Neutrophil (primary cell): ENCODE measurements around the gene KIAA2012.

Source experiments
- H3K27ac ChIP-seq: fragments of 200-600 bp; sonication (generic); 2 replicates; pipeline ENCODE4 v1.5.1; 2016; ENCODE audit warnings: mild to moderate bottlenecking, moderate library complexity
- H3K27me3 ChIP-seq: fragments of 200-600 bp; sonication (generic); 2 replicates; pipeline ENCODE4 v1.6.0; 2016; ENCODE audit warnings: mild to moderate bottlenecking
- H3K36me3 ChIP-seq: fragments of 200-600 bp; sonication (generic); 2 replicates; pipeline ENCODE4 v1.5.1; 2017
- H3K4me1 ChIP-seq, 2 experiments: fragments of 200-600 bp in 1 of 2; sonication (generic) in 1 of 2; 1 replicate in 1 of 2; 2 replicates in 1 of 2; pipeline versions ENCODE4 v1.5.1 to v1.6.1; 2013 to 2016; ENCODE audit warnings: low read depth in 1 of 2, low read length in 1 of 2, mild to moderate bottlenecking in 1 of 2, moderate library complexity in 1 of 2; ENCODE audit not compliant: control insufficient read depth in 1 of 2, insufficient read depth in 1 of 2
- H3K4me3 ChIP-seq, 2 experiments: fragments of 200-600 bp in 1 of 2; sonication (generic) in 1 of 2; 1 replicate in 1 of 2; 2 replicates in 1 of 2; pipeline ENCODE4 v1.5.1; 2013 to 2016; ENCODE audit warnings: low read depth in 1 of 2, low read length in 1 of 2, mild to moderate bottlenecking in 1 of 2, moderate library complexity in 1 of 2
- H3K9me3 ChIP-seq: fragments of 200-600 bp; sonication (generic); 2 replicates; pipeline ENCODE4 v1.5.1; 2016
- TF ChIP-seq, protein P1 (sequence below): fragments of 200-600 bp; sonication (generic); IDR thresholded peaks from 2 replicates; pipeline ENCODE4 v1.5.1; 2016; ENCODE audit warnings: antibody characterized with exemption

The KIAA2012 gene

DNA sequence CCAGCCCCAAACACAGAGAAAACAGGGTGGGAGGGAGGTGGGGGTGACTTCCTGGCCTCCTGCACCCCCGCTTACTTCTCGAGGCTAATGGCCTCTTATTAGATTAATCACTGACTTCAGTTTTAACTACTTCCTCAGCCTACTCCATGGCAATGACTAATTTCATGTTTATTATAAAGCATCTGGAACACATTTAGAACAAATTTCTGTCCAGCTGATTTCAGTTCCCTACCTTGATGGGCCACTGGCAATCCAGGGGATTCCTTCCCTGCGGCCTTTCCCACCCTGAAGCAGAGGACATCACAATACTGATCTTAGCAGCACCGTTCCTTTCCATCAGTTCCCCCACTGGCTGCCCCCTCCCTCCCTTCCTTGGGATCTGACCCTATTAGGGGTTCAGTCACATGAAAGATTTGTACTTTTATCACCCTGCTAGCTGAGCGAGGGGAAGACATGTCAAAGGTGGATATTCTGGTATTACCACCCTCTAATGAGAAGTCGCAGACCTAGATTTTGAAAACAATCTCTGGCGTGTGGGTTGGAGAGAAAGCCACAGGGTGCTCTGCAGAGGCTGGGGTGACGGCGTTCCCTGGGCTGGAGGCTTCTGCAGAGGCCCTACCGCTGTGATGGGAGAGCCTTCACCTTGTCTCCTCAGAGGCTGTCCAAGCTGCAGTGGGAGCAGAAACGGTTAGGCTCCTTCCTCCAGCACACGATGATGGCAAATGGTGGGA lies 67.6 kb downstream of the KIAA2012 start:
- no peaks in the 10 kb centered on the region for H3K9me3 ChIP-seq
- H3K27me3 ChIP-seq: no peaks in the 10 kb centered on the region
- no peak overlapping the region for H3K4me3 ChIP-seq
- no peaks in the 10 kb centered on the region for H3K36me3 ChIP-seq
- no peak overlapping the region for H3K27ac ChIP-seq
- H3K4me1 ChIP-seq: no peaks in the 10 kb centered on the region
- TF ChIP-seq, protein P1, sequence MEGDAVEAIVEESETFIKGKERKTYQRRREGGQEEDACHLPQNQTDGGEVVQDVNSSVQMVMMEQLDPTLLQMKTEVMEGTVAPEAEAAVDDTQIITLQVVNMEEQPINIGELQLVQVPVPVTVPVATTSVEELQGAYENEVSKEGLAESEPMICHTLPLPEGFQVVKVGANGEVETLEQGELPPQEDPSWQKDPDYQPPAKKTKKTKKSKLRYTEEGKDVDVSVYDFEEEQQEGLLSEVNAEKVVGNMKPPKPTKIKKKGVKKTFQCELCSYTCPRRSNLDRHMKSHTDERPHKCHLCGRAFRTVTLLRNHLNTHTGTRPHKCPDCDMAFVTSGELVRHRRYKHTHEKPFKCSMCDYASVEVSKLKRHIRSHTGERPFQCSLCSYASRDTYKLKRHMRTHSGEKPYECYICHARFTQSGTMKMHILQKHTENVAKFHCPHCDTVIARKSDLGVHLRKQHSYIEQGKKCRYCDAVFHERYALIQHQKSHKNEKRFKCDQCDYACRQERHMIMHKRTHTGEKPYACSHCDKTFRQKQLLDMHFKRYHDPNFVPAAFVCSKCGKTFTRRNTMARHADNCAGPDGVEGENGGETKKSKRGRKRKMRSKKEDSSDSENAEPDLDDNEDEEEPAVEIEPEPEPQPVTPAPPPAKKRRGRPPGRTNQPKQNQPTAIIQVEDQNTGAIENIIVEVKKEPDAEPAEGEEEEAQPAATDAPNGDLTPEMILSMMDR: no peak

DNA sequence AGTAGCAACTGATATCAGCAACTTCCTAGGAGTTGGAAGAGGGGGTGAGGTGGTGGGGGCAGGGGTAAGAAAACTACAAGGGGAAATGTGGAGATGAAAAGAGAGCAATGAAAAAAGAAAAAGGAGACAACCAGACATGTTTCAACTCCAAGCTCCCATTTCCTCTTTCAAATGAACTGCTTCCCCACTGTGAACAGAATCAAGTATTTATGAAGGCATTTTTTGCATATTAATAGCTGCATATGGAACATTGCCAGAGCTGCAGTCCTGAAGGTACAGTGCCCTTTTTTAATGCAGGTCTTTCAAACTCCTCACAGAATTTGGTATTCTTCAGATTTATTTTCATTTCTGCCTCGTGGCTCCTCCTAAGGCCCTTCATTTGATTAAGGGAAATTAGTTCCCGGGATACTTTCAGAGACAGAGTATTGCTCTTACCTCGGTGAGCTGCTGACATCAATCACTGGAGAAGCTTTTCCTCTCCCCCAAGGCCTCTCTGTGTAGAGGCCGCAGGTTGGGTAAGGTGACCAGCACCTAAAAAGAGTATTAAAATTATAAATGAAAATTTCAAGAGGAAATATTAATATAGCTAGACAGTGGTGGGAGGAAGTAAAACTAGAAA lies 68.4 kb downstream of the KIAA2012 start:
- no peaks in the 10 kb centered on the region for H3K4me1 ChIP-seq
- H3K4me3 ChIP-seq: no peak overlapping the region
- no peaks in the 10 kb centered on the region for H3K36me3 ChIP-seq
- H3K27me3 ChIP-seq: no peaks in the 10 kb centered on the region
- H3K9me3 ChIP-seq: no peaks in the 10 kb centered on the region
- TF ChIP-seq, protein P1: no peak
- H3K27ac ChIP-seq: no peak overlapping the region

GRCh38 chr2:202142540-202142939 lies 69.5 kb downstream of the KIAA2012 start:
- H3K4me1 ChIP-seq: no peaks in the 10 kb centered on the region
- no peak overlapping the region for H3K27ac ChIP-seq
- TF ChIP-seq, protein P1: no peak
- H3K4me3 ChIP-seq: no peak overlapping the region
- H3K36me3 ChIP-seq: no peaks in the 10 kb centered on the region
- H3K27me3 ChIP-seq: no peaks in the 10 kb centered on the region
- H3K9me3 ChIP-seq: no peaks in the 10 kb centered on the region

DNA sequence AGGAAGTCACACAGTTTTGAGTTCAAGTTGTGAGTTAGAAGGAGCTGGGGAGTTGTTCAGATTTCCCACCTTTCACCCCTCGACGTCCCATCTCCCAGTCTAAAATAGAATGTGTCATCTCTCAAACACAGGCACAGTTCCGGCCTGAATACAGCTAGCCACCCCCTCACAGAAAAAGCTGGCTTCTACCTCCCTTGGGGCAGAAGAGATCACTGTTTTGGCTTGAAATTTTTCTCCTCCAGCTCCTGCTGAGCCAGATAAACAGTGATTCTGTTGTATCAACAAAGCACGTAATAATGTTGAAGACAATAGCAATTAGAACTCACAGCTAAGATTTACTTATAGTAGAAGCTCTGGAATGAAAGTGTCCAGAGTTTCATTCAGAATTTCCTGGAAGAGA lies 74.7 kb downstream of the KIAA2012 start:
- Histone ChIP-seq H3K27ac (no peak overlapping the region), H3K4me3 (no peak overlapping the region), H3K36me3 (no peaks in the 10 kb centered on the region), H3K27me3 (no peaks in the 10 kb centered on the region), H3K9me3 (no peaks in the 10 kb centered on the region), H3K4me1 (no peaks in the 10 kb centered on the region)
- TF ChIP-seq, protein P1: no peak

GRCh38 chr2:202148515-202149154 lies 75.6 kb downstream of the KIAA2012 start:
- no peaks in the 10 kb centered on the region for H3K36me3 ChIP-seq
- H3K4me3 ChIP-seq: no peak overlapping the region
- no peaks in the 10 kb centered on the region for H3K27me3 ChIP-seq
- H3K9me3 ChIP-seq: no peaks in the 10 kb centered on the region
- no peaks in the 10 kb centered on the region for H3K4me1 ChIP-seq
- TF ChIP-seq, protein P1: no peak
- H3K27ac ChIP-seq: no peak overlapping the region
